Liver (tissue), 9 donors: ENCODE results near the gene SNX9. TPM values are rescaled to one million over a fixed set of nuclear protein-coding genes. Genes with fewer than 3 reads are reported as not detected.

ENCODE experiments used
- DNase-seq: peaks from one replicate; pipeline ENCODE4 v3.0.0-alpha.2; 2017; ENCODE audit warnings: low spot score
- H3K27ac ChIP-seq, 2 donors: one replicate each; pipeline ENCODE4 v1.7.0; 2013; ENCODE audit warnings: inconsistent platforms in 2 of 2, low read length in 2 of 2, control low read depth in 1 of 2, low read depth in 1 of 2, mild to moderate bottlenecking in 1 of 2
- H3K27me3 ChIP-seq, 4 donors: one replicate each; pipeline versions ENCODE4 v1.6.1 to v1.7.0; 2013; ENCODE audit warnings: low read length in 3 of 4, inconsistent platforms in 1 of 4, mild to moderate bottlenecking in 1 of 4, moderate library complexity in 1 of 4; ENCODE audit not compliant: control insufficient read depth in 4 of 4, insufficient read depth in 4 of 4
- H3K36me3 ChIP-seq, 4 donors: one replicate each; pipeline versions ENCODE4 v1.6.1 to v1.7.0; 2013; ENCODE audit warnings: low read length in 3 of 4, mild to moderate bottlenecking in 3 of 4, low read depth in 1 of 4, moderate library complexity in 1 of 4; ENCODE audit not compliant: control insufficient read depth in 4 of 4, insufficient read depth in 3 of 4
- H3K4me1 ChIP-seq, 4 donors: one replicate each; pipeline versions ENCODE4 v1.6.1 to v1.7.0; 2013; ENCODE audit warnings: low read length in 3 of 4, mild to moderate bottlenecking in 3 of 4, moderate library complexity in 1 of 4; ENCODE audit not compliant: control insufficient read depth in 4 of 4, insufficient read depth in 4 of 4
- H3K4me3 ChIP-seq, 3 donors: one replicate each; pipeline versions ENCODE4 v1.6.1 to v1.7.0; 2013; ENCODE audit warnings: low read length in 3 of 3, control low read depth in 1 of 3, low read depth in 1 of 3, mild to moderate bottlenecking in 1 of 3
- H3K9ac ChIP-seq, 2 donors: one replicate each; pipeline ENCODE4 v1.7.0; 2013; ENCODE audit warnings: low read length in 2 of 2, mild to moderate bottlenecking in 2 of 2, moderate library complexity in 2 of 2, control low read depth in 1 of 2, low read depth in 1 of 2
- H3K9me3 ChIP-seq, 4 donors: one replicate each; pipeline versions ENCODE4 v1.6.1 to v1.7.0; 2013; ENCODE audit warnings: low read length in 3 of 4; ENCODE audit not compliant: control insufficient read depth in 4 of 4
- ATF3 ChIP-seq: IDR thresholded peaks from 2 replicates; pipeline ENCODE4 v1.6.1; 2016; ENCODE audit warnings: antibody characterized with exemption
- CTCF ChIP-seq: fragments of 150-350 bp; IDR thresholded peaks from 2 replicates; pipeline ENCODE4 v1.5.1; 2017; ENCODE audit warnings: improper control_type of control experiment, low read depth, low read length; ENCODE audit not compliant: missing input control
- EGR1 ChIP-seq, 2 donors: IDR thresholded peaks; 2 replicates each; pipeline ENCODE4 v1.6.1; 2016 to 2018; ENCODE audit warnings: antibody characterized with exemption in 2 of 2, low read depth in 2 of 2
- FOXA1 ChIP-seq: IDR thresholded peaks from 2 replicates; pipeline ENCODE4 v1.6.1; 2016; ENCODE audit warnings: antibody characterized with exemption
- FOXA2 ChIP-seq: IDR thresholded peaks from 2 replicates; pipeline ENCODE4 v1.6.1; 2016; ENCODE audit warnings: antibody characterized with exemption
- GABPA ChIP-seq, 2 donors: IDR thresholded peaks in 1 of 2; conservative IDR thresholded peaks in 1 of 2; 2 replicates each; pipeline ENCODE4 v1.6.1; 2016; ENCODE audit warnings: antibody characterized with exemption in 2 of 2, mild to moderate bottlenecking in 1 of 2, moderate library complexity in 1 of 2
- HNF4A ChIP-seq, 2 donors: conservative IDR thresholded peaks; 2 replicates each; pipeline ENCODE4 v1.6.1; 2016; ENCODE audit warnings: antibody characterized with exemption in 2 of 2, mild to moderate bottlenecking in 2 of 2
- HNF4G ChIP-seq: IDR thresholded peaks from 2 replicates; pipeline ENCODE4 v1.6.1; 2016; ENCODE audit warnings: antibody characterized with exemption
- JUND ChIP-seq, 2 donors: IDR thresholded peaks; 2 replicates each; pipeline ENCODE4 v1.6.1; 2016; ENCODE audit warnings: antibody characterized with exemption in 2 of 2
- MAX ChIP-seq: IDR thresholded peaks from 2 replicates; pipeline ENCODE4 v1.6.1; 2016; ENCODE audit warnings: antibody characterized with exemption
- NR2F2 ChIP-seq: IDR thresholded peaks from 2 replicates; pipeline ENCODE4 v1.6.1; 2016; ENCODE audit warnings: antibody characterized with exemption
- RAD21 ChIP-seq, 2 donors: IDR thresholded peaks; 2 replicates each; pipeline ENCODE4 v1.6.1; 2016; ENCODE audit warnings: antibody characterized with exemption in 2 of 2, mild to moderate bottlenecking in 2 of 2
- RXRA ChIP-seq, 2 donors: IDR thresholded peaks; 2 replicates each; pipeline ENCODE4 v1.6.1; 2017 to 2018; ENCODE audit warnings: antibody characterized with exemption in 2 of 2, mild to moderate bottlenecking in 1 of 2
- TAF1 ChIP-seq: conservative IDR thresholded peaks from 2 replicates; pipeline ENCODE4 v1.6.1; 2016; ENCODE audit warnings: antibody characterized with exemption, mild to moderate bottlenecking
- YY1 ChIP-seq: IDR thresholded peaks from 2 replicates; pipeline ENCODE4 v1.6.1; 2016; ENCODE audit warnings: antibody characterized with exemption, mild to moderate bottlenecking
- ZBTB33 ChIP-seq: IDR thresholded peaks from 2 replicates; pipeline ENCODE4 v1.6.1; 2016; ENCODE audit warnings: antibody characterized with exemption
- whole genome bisulfite sequencing: extraction: QIAGEN DNeasy Blood & Tissue Kit; methylation state at CpG from one replicate; pipeline ENCODE4 v1.1.7; 2013; 5-methylcytosine and 5-hydroxymethylcytosine counted together
- polyA plus RNA-seq, 2 donors: library from polyadenylated mRNA; stranded (reverse) in 1 of 2; unstranded in 1 of 2; fragments of 200-250 nt in 1 of 2; fragments of >200 nt in 1 of 2; fragmentation: Nextera tagmentation in 1 of 2; extraction: Ambion mirVana in 1 of 2; gene quantifications; one replicate each; pipeline versions ENCODE4 v1.2.1 to v1.2.3, GENCODE V29; 2013 to 2015
- total RNA-seq, 2 donors: library from RNA; depleted of rRNA; stranded (reverse); fragments of >200 nt; gene quantifications; one replicate each; pipeline ENCODE4 v1.2.3, GENCODE V29; 2014
- donor health status: healthy.
- donor health status: healthy.
- donor health status: healthy.
- donor health status: healthy.
- donor health status: healthy.

SNX9 gene
- total and polyA plus RNA-seq, 4 donors = 16.4 to 31.0 (median 22.3) TPM

- TF ChIP-seq ATF3 (no peak), EGR1 (IDR thresholded peaks at IDR 0.05; ENCODE audit: low read depth in 2 of 2) (no peak), RXRA (IDR thresholded peaks at IDR 0.05) (no peak), RAD21 (IDR thresholded peaks at IDR 0.05) (no peak), TAF1 (no peak), CTCF (no peak)
Measured at GRCh38 chr6:157789297-157789696, 33.7 kb upstream of the SNX9 start (continued).

GRCh38 chr6:157789861-157790260, 33.2 kb upstream of the SNX9 start:
- H3K27me3 ChIP-seq = no peaks in the 10 kb centered on the region
- TF ChIP-seq RXRA (IDR thresholded peaks at IDR 0.05) (no peak), ZBTB33 (no peak), EGR1 (IDR thresholded peaks at IDR 0.05; ENCODE audit: low read depth in 2 of 2) (no peak), CTCF (no peak), HNF4A (conservative IDR thresholded peaks at IDR 0.05) (no peak), GABPA (IDR thresholded peaks at IDR 0.05 in 1 of 2, conservative IDR thresholded peaks at IDR 0.05 in 1 of 2) (no peak), NR2F2 (no peak), YY1 (no peak), TAF1 (no peak), FOXA1 (no peak), JUND (IDR thresholded peaks at IDR 0.05) (no peak), FOXA2 (no peak), HNF4G (no peak), MAX (no peak)
- WGBS = 86% methylated on average over 15 of the region's 15 CpGs
- no peak for DNase-seq
- no peak overlapping the region for H3K4me3 ChIP-seq
- no peak overlapping the region for H3K27ac ChIP-seq
- no peaks in the 10 kb centered on the region for H3K9me3 ChIP-seq
- H3K4me1 ChIP-seq = peaks cover 0 to 13% (median 6%) of the 10 kb centered on the region in 4 donors
- H3K36me3 ChIP-seq = no peaks in the 10 kb centered on the region
- no peak overlapping the region for H3K9ac ChIP-seq
